GM12801 (cell line): ENCODE measurements around the gene DIPK1C.

Source experiments
- CTCF ChIP-seq: IDR thresholded peaks from one replicate; pipeline ENCODE4 v1.5.1; 2011; ENCODE audit warnings: control low read depth; ENCODE audit not compliant: insufficient read length; ENCODE audit errors: extremely low read depth

Gene DIPK1C

DNA sequence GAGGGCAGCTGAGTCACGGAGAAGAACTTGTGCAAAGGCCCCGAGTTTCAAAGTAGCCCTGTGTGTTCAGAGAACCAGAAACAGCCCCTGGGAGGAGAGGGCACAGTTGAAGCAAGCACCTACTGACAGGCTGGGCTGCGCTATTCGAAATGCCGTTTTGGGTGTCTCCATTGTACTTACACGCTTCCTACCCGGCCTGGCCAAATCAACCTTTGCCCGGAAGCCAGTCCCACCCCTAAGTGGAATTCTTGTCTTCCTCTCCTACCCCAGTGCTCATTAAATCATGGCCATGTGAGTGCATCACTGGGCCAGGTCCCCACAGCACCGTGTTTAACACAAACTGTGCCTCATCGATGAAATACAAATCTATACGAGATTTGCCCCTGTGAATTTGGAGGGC is 6.0 kb downstream of the DIPK1C start:
- no peak for TF ChIP-seq CTCF

GRCh38 chr18:74450626-74451025 is 6.5 kb downstream of the DIPK1C start:
- TF ChIP-seq CTCF: no peak

GRCh38 chr18:74447404-74448152 is 9.5 kb downstream of the DIPK1C start:
- no peak for TF ChIP-seq CTCF

- no peak for TF ChIP-seq CTCF
Measured at GRCh38 chr18:74446631-74447403, 10.3 kb downstream of the DIPK1C start.

- no peak for TF ChIP-seq CTCF
Measured at GRCh38 chr18:74446178-74446577, 10.9 kb downstream of the DIPK1C start.

- TF ChIP-seq CTCF: no peak
Measured at GRCh38 chr18:74445585-74445984, 11.5 kb downstream of the DIPK1C start.

DNA sequence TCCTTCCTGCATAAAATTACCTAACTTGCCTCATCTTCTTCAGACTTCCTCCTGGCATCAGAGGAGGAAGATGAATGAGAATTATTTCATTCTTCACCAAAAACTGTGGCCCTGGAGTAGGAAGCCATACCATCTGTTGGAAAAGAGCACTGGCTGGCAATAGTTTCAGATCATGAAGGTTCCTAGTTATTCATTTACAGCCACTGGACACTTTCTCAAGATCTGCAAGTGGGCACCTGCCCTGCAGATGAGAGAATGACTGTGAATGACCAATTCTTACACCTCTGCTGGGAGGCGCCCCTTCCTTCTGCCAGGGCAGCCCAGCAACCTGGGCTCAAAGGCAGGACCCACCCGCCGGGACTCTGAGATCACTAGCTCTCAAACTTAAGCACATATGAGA is 13.0 kb downstream of the DIPK1C start:
- no peak for TF ChIP-seq CTCF
